Measurements from ENCODE around the gene WASHC4.

The WASHC4 gene

GRCh38 chr12:105156260-105156659, 48.7 kb downstream of the WASHC4 start:
- in situ Hi-C loops (cut with HindIII; ENCODE audit: low sequenced_read_pairs) = no loop called here
- no peak overlapping the region for H3K4me3 ChIP-seq (ENCODE audit: low read depth, low read length)
- DNase-seq (ENCODE audit: low read depth) = no peak
- no peak for TF ChIP-seq CTCF (IDR thresholded peaks at IDR 0.05; ENCODE audit: low read depth, low read length, missing control alignments)

- no peak overlapping the region for H3K4me3 ChIP-seq (ENCODE audit: low read depth, low read length)
- no peak for DNase-seq (ENCODE audit: low read depth)
- in situ Hi-C loops (cut with HindIII; ENCODE audit: low sequenced_read_pairs) = no loop called here
- TF ChIP-seq CTCF (IDR thresholded peaks at IDR 0.05; ENCODE audit: low read depth, low read length, missing control alignments) = no peak
Measured at GRCh38 chr12:105157606-105158005, 50.1 kb downstream of the WASHC4 start.

GRCh38 chr12:105158876-105159275, 51.3 kb downstream of the WASHC4 start:
- in situ Hi-C loops (cut with HindIII; ENCODE audit: low sequenced_read_pairs) = no loop called here
- no peak for TF ChIP-seq CTCF (IDR thresholded peaks at IDR 0.05; ENCODE audit: low read depth, low read length, missing control alignments)

GRCh38 chr12:105162174-105162573, 54.6 kb downstream of the WASHC4 start:
- no peak for DNase-seq (ENCODE audit: low read depth)
- H3K4me3 ChIP-seq (ENCODE audit: low read depth, low read length) = no peak overlapping the region
- in situ Hi-C loops (cut with HindIII; ENCODE audit: low sequenced_read_pairs) = no loop called here
- no peak for TF ChIP-seq CTCF (IDR thresholded peaks at IDR 0.05; ENCODE audit: low read depth, low read length, missing control alignments)

More at GRCh38 chr12:105158876-105159275, 51.3 kb downstream of the WASHC4 start:
- H3K4me3 ChIP-seq (ENCODE audit: low read depth, low read length) = no peak overlapping the region
- DNase-seq (ENCODE audit: low read depth) = no peak

GRCh38 chr12:105164068-105164467, 56.5 kb downstream of the WASHC4 start:
- in situ Hi-C loops (cut with HindIII; ENCODE audit: low sequenced_read_pairs) = no loop called here
- no peak for DNase-seq (ENCODE audit: low read depth)
- no peak overlapping the region for H3K4me3 ChIP-seq (ENCODE audit: low read depth, low read length)
- TF ChIP-seq CTCF (IDR thresholded peaks at IDR 0.05; ENCODE audit: low read depth, low read length, missing control alignments) = no peak

GRCh38 chr12:105166736-105167135, 59.2 kb downstream of the WASHC4 start:
- no peak for TF ChIP-seq CTCF (IDR thresholded peaks at IDR 0.05; ENCODE audit: low read depth, low read length, missing control alignments)
- no peak for DNase-seq (ENCODE audit: low read depth)
- no peak overlapping the region for H3K4me3 ChIP-seq (ENCODE audit: low read depth, low read length)
- in situ Hi-C loops (cut with HindIII; ENCODE audit: low sequenced_read_pairs) = no loop called here

GRCh38 chr12:105167346-105167745, 59.8 kb downstream of the WASHC4 start:
- in situ Hi-C loops (cut with HindIII; ENCODE audit: low sequenced_read_pairs) = no loop called here
- H3K4me3 ChIP-seq (ENCODE audit: low read depth, low read length) = no peak overlapping the region
- TF ChIP-seq CTCF (IDR thresholded peaks at IDR 0.05; ENCODE audit: low read depth, low read length, missing control alignments) = no peak
- DNase-seq (ENCODE audit: low read depth) = no peak

Measured in astrocyte of the cerebellum (primary cell).